Activated CD4-positive, alpha-beta T cell treated with anti-CD3 and anti-CD28 coated beads, Interleukin-2, amount 10 ng/mL, durations not matched to agents 7 days and 5 days (primary cell): ENCODE data around the gene PIGB. TPM values are rescaled to one million over a fixed set of nuclear protein-coding genes. Genes with fewer than 3 reads are reported as not detected.
A peak's percentile ranks its signal among the peaks of the same experiment; 100 is the strongest.
"Not testable (repeated sequence)": the region's sequence is repeated elsewhere in the genome, so short reads cannot be mapped to it uniquely, and the experiment has no call there.

Experiments
- CTCF ChIA-PET: fragments of 350-600 bp; sonication (Branson Sonifier 250); formaldehyde crosslinking; loops from one replicate; lab custom pipeline; 2021; ENCODE audit warnings: antibody characterized with exemption; lab: Charles Lee
- POLR2A ChIA-PET: fragments of 350-600 bp; sonication (Branson Sonifier 250); formaldehyde crosslinking; loops from one replicate; lab custom pipeline; 2021; ENCODE audit warnings: antibody characterized with exemption; lab: Charles Lee
- DNase-seq: peaks from one replicate; pipeline ENCODE4 v3.0.0-alpha.2; 2020
- H3K27ac Mint-ChIP-seq: one replicate; pipeline ENCODE4 v1.8.0; 2021; ENCODE audit warnings: mild to moderate bottlenecking, moderate library complexity, mixed read lengths
- H3K27me3 Mint-ChIP-seq: one replicate; pipeline ENCODE4 v1.8.0; 2021; ENCODE audit warnings: mixed read lengths
- H3K36me3 Mint-ChIP-seq: one replicate; pipeline ENCODE4 v1.8.0; 2021; ENCODE audit warnings: low read depth, mixed read lengths
- H3K4me1 Mint-ChIP-seq: one replicate; pipeline ENCODE4 v1.8.0; 2021; ENCODE audit warnings: mixed read lengths
- H3K4me3 Mint-ChIP-seq: one replicate; pipeline ENCODE4 v1.8.0; 2021; ENCODE audit warnings: mild to moderate bottlenecking, moderate library complexity, mixed read lengths
- H3K9me3 Mint-ChIP-seq: one replicate; pipeline ENCODE4 v1.8.0; 2021; ENCODE audit warnings: mixed read lengths
- total RNA-seq, 2 experiments: library from RNA; stranded (reverse); gene quantifications; one replicate each; pipeline ENCODE4 v1.2.3, GENCODE V29; 2021

PIGB gene
- 10 to 100 TPM; 22.2 to 23.4 TPM for total RNA-seq

- H3K4me3 Mint-ChIP-seq, result peak within 1 kb of the TSS; percentile 98
- peaks cover 41% of the 10 kb centered on the region for H3K36me3 Mint-ChIP-seq
- H3K4me1 Mint-ChIP-seq, result peaks cover 63% of the 10 kb centered on the region
- H3K27me3 Mint-ChIP-seq, result no peaks in the 10 kb centered on the region
- ChIA-PET CTCF (interaction anchor here (0.7 to 2.1 kb wide), 6 partner anchors 9 to 163 kb away, joined by 3 to 13 read pairs (median 4); partner anchors contain the start of genes CCPG1 and PIERCE2), POLR2A (interaction anchor here (0.6 to 1.1 kb wide), 2 partner anchors 97 to 109 kb away, joined by 3 to 4 read pairs; no protein-coding TSS in a partner anchor)
- peak; percentile 84 for DNase-seq
- peak within 1 kb of the TSS; percentile 99 for H3K27ac Mint-ChIP-seq
- no peaks in the 10 kb centered on the region for H3K9me3 Mint-ChIP-seq
These were observed at the start of gene PIGB, which contains the start of gene PIGBOS1 for GRCh38 chr15:55318588-55319494. TSS of gene PIGB (plus strand) at chr15:55319222. CDS start at chr15:55319251, 29 bp downstream. TSS of gene PIGBOS1 (minus strand) at chr15:55319123. CDS start at chr15:55317792, 1,331 bp downstream.

GRCh38 chr15:55270291-55270690, 48.7 kb upstream of the PIGB start:
- Mint-ChIP-seq H3K27ac (no peak overlapping the region), H3K4me1 (peaks cover 83% of the 10 kb centered on the region), H3K36me3 (peaks cover 75% of the 10 kb centered on the region), H3K4me3 (no peak overlapping the region), H3K27me3 (no peaks in the 10 kb centered on the region), H3K9me3 (no peaks in the 10 kb centered on the region)
- ChIA-PET CTCF (interaction anchor here (1.8 to 1.9 kb wide), 2 partner anchors 12 to 18 kb away, joined by 5 to 7 read pairs; no protein-coding TSS in a partner anchor), POLR2A (no interaction called here)
- DNase-seq, result no peak

- Mint-ChIP-seq H3K36me3 (peaks cover 47% of the 10 kb centered on the region), H3K27ac (peak overlapping the region; percentile 94), H3K4me3 (peak overlapping the region; percentile 62), H3K27me3 (no peaks in the 10 kb centered on the region), H3K9me3 (no peaks in the 10 kb centered on the region), H3K4me1 (peaks cover 82% of the 10 kb centered on the region)
- ChIA-PET POLR2A (interaction anchor here (0.7 to 1.0 kb wide), 2 partner anchors 9 to 294 kb away, joined by 4 read pairs; no protein-coding TSS in a partner anchor), CTCF (interaction anchor here (0.6 to 1.7 kb wide), 6 partner anchors 9 to 158 kb away, joined by 3 to 6 read pairs (median 3); no protein-coding TSS in a partner anchor)
- no peak for DNase-seq
These were observed 42.7 kb upstream of the PIGB start for GRCh38 chr15:55276324-55276723.

- no peaks in the 10 kb centered on the region for H3K9me3 Mint-ChIP-seq
- peaks cover 84% of the 10 kb centered on the region for H3K4me1 Mint-ChIP-seq
- CTCF ChIA-PET, result interaction anchor here (0.8 to 1.7 kb wide), 4 partner anchors 10 to 39 kb away, joined by 3 to 6 read pairs (median 5); no protein-coding TSS in a partner anchor
- H3K36me3 Mint-ChIP-seq, result peaks cover 41% of the 10 kb centered on the region
- H3K4me3 Mint-ChIP-seq, result peak overlapping the region; percentile 62
- peak overlapping the region; percentile 94 for H3K27ac Mint-ChIP-seq
- DNase-seq, result peak; percentile 75
- POLR2A ChIA-PET, result interaction anchor here (0.7 to 1.0 kb wide), 2 partner anchors 10 to 293 kb away, joined by 4 read pairs; no protein-coding TSS in a partner anchor
- H3K27me3 Mint-ChIP-seq, result no peaks in the 10 kb centered on the region
These were observed 41.9 kb upstream of the PIGB start for GRCh38 chr15:55277116-55277564.

- Mint-ChIP-seq H3K4me1 (peaks cover 87% of the 10 kb centered on the region), H3K36me3 (peaks cover 44% of the 10 kb centered on the region), H3K9me3 (no peaks in the 10 kb centered on the region), H3K4me3 (peak overlapping the region; percentile 62), H3K27ac (peak overlapping the region; percentile 94), H3K27me3 (no peaks in the 10 kb centered on the region)
- no peak for DNase-seq
- CTCF ChIA-PET, result no interaction called here
- POLR2A ChIA-PET, result no interaction called here
These were observed 41.3 kb upstream of the PIGB start for GRCh38 chr15:55277715-55278114.

GRCh38 chr15:55279100-55279745, 39.8 kb upstream of the PIGB start:
- no peak for DNase-seq
- Mint-ChIP-seq H3K36me3 (peaks cover 35% of the 10 kb centered on the region), H3K27me3 (no peaks in the 10 kb centered on the region), H3K4me1 (peaks cover 90% of the 10 kb centered on the region), H3K27ac (peak overlapping the region; percentile 94), H3K9me3 (no peaks in the 10 kb centered on the region), H3K4me3 (peak overlapping the region; percentile 52)
- POLR2A ChIA-PET, result interaction anchor here (0.7 kb wide), 1 partner anchor 30 kb away, joined by 3 read pairs; no protein-coding TSS in a partner anchor
- CTCF ChIA-PET, result interaction anchor here (1.1 kb wide), 1 partner anchor 47 kb away, joined by 3 read pairs; no protein-coding TSS in a partner anchor

- peak overlapping the region; percentile 52 for H3K4me3 Mint-ChIP-seq
- POLR2A ChIA-PET, result interaction anchor here (0.7 kb wide), 1 partner anchor 31 kb away, joined by 3 read pairs; no protein-coding TSS in a partner anchor
- peaks cover 34% of the 10 kb centered on the region for H3K36me3 Mint-ChIP-seq
- peaks cover 95% of the 10 kb centered on the region for H3K4me1 Mint-ChIP-seq
- no peaks in the 10 kb centered on the region for H3K27me3 Mint-ChIP-seq
- peak; percentile 53 for DNase-seq
- peak overlapping the region; percentile 94 for H3K27ac Mint-ChIP-seq
- CTCF ChIA-PET, result interaction anchor here (1.1 kb wide), 1 partner anchor 48 kb away, joined by 3 read pairs; no protein-coding TSS in a partner anchor
- no peaks in the 10 kb centered on the region for H3K9me3 Mint-ChIP-seq
These were observed 39.2 kb upstream of the PIGB start for GRCh38 chr15:55279746-55280351.

- Mint-ChIP-seq H3K36me3 (peaks cover 30% of the 10 kb centered on the region), H3K27ac (peak overlapping the region; percentile 82), H3K4me1 (peaks cover 95% of the 10 kb centered on the region)
- H3K4me3 Mint-ChIP-seq, POLR2A ChIA-PET, CTCF ChIA-PET, H3K9me3 Mint-ChIP-seq, H3K27me3 Mint-ChIP-seq: not testable (repeated sequence)
- DNase-seq, result peak; percentile 20
These were observed 38.4 kb upstream of the PIGB start for GRCh38 chr15:55280589-55280988.

- Mint-ChIP-seq H3K36me3 (peaks cover 35% of the 10 kb centered on the region), H3K27ac (peak overlapping the region; percentile 78), H3K4me3 (no peak overlapping the region), H3K4me1 (peaks cover 95% of the 10 kb centered on the region), H3K27me3 (no peaks in the 10 kb centered on the region), H3K9me3 (no peaks in the 10 kb centered on the region)
- no peak for DNase-seq
- POLR2A ChIA-PET, result interaction anchor here (1.0 kb wide), 1 partner anchor 63 kb away, joined by 3 read pairs; no protein-coding TSS in a partner anchor
- CTCF ChIA-PET, result interaction anchor here (0.6 to 2.1 kb wide), 6 partner anchors 9 to 798 kb away, joined by 3 to 7 read pairs (median 4); partner anchors contain the start of gene RSL24D1
These were observed 37.3 kb upstream of the PIGB start for GRCh38 chr15:55281517-55282228.

GRCh38 chr15:55282284-55282833, 36.7 kb upstream of the PIGB start:
- no peak for DNase-seq
- no peaks in the 10 kb centered on the region for H3K9me3 Mint-ChIP-seq
- POLR2A ChIA-PET, result interaction anchor here (1.0 kb wide), 1 partner anchor 64 kb away, joined by 3 read pairs; no protein-coding TSS in a partner anchor
- CTCF ChIA-PET, result interaction anchor here (0.6 to 2.1 kb wide), 6 partner anchors 8 to 798 kb away, joined by 3 to 7 read pairs (median 4); partner anchors contain the start of gene RSL24D1
- no peaks in the 10 kb centered on the region for H3K27me3 Mint-ChIP-seq
- peaks cover 93% of the 10 kb centered on the region for H3K4me1 Mint-ChIP-seq
- H3K27ac Mint-ChIP-seq, result peak overlapping the region; percentile 78
- H3K36me3 Mint-ChIP-seq, result peaks cover 34% of the 10 kb centered on the region
- H3K4me3 Mint-ChIP-seq, result peak overlapping the region; percentile 6
